RWPE1 (cell line): ENCODE measurements around the gene MARK4.

Experiments used
- CTCF ChIA-PET: fragments of 350-600 bp; sonication (Branson Sonifier 250); formaldehyde crosslinking; extraction: SDS; loops from one replicate; lab custom pipeline; 2021; lab: Yijun Ruan, JAX
- POLR2A ChIA-PET: fragments of 400-600 bp; formaldehyde crosslinking; extraction: SDS; loops from one replicate; lab custom pipeline; 2020; ENCODE audit warnings: antibody characterized with exemption; ENCODE audit not compliant: low non-redundant PET; lab: Yijun Ruan, JAX
- DNase-seq: peaks from one replicate; pipeline ENCODE4 v3.0.0; 2012; ENCODE audit warnings: low spot score
- H3K27ac ChIP-seq: fragments of 450-650 bp; 2 replicates; pipeline ENCODE4 v1.5.1; 2017
- TF ChIP-seq, protein P1 (sequence below): fragments of 450-650 bp; conservative IDR thresholded peaks from 2 replicates; pipeline ENCODE4 v1.5.1; 2017; ENCODE audit warnings: low read depth, mild to moderate bottlenecking

Gene MARK4

DNA sequence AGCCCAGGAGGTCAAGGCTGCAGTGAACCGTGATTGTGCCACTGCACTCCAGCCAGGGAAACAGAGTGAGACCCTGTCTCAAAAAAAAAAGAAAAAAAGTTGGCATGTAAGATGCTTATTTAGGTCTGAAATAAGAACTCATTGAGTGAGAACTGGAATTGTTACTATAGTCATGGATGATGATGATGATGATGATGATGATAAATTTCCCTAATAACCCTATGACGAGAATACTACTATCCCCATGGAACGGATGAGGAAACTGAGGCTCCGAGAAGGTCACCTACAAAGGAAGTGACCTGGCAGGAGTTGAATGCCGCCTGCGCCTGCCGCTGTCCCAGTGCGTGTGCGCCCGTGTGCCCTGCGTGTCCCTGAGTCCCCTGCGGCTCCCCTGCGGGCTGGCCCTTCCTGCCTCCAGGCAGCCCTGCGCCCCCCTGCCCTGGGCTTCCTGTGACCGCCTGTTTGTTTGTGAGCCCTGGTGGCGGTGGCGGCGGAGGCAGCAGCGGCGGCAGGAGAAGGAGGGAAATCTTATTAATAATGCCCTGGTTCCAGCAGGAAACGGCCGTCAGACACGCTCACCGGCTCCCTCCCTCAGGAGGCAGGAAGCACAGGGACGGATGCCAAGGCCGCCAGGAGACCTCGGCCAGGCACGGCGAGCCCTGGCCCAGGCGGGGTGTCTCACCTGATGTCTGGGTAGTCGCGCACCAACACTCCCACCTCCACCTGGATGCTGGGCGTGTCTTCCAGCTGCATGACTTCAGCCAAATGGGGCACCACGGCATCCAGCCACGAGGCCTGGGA, 35.5 kb upstream of the MARK4 start:
- H3K27ac ChIP-seq = peak overlapping the region; percentile 33
- POLR2A ChIA-PET = no interaction called here
- CTCF ChIA-PET = interaction anchor here (0.6 kb wide), 1 partner anchor 24 kb away, joined by 3 read pairs; no protein-coding TSS in a partner anchor
- TF ChIP-seq, protein P1, sequence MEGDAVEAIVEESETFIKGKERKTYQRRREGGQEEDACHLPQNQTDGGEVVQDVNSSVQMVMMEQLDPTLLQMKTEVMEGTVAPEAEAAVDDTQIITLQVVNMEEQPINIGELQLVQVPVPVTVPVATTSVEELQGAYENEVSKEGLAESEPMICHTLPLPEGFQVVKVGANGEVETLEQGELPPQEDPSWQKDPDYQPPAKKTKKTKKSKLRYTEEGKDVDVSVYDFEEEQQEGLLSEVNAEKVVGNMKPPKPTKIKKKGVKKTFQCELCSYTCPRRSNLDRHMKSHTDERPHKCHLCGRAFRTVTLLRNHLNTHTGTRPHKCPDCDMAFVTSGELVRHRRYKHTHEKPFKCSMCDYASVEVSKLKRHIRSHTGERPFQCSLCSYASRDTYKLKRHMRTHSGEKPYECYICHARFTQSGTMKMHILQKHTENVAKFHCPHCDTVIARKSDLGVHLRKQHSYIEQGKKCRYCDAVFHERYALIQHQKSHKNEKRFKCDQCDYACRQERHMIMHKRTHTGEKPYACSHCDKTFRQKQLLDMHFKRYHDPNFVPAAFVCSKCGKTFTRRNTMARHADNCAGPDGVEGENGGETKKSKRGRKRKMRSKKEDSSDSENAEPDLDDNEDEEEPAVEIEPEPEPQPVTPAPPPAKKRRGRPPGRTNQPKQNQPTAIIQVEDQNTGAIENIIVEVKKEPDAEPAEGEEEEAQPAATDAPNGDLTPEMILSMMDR = no peak
- DNase-seq = no peak

DNA sequence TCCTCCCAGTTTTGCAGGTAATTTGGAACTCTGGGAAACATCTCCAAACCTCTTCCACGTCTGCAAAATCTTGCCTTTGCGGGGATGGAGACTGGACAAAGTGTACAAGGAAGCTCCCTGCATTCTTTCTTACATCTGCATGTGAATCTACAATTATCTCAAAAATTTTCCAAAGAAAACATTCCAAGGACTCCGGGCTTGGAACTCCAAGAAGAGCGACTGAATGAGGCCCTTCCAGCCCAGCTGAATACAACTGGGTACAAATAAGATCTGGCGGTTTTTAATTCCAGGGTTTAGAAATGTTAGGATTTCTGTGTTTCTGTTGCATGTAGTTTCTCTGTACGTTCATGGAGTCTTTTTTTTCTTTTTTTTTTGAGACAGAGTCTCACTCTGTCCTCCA, 34.4 kb upstream of the MARK4 start:
- POLR2A ChIA-PET = no interaction called here
- CTCF ChIA-PET = interaction anchor here (0.8 kb wide), 1 partner anchor 16 kb away, joined by 4 read pairs; no protein-coding TSS in a partner anchor

DNA sequence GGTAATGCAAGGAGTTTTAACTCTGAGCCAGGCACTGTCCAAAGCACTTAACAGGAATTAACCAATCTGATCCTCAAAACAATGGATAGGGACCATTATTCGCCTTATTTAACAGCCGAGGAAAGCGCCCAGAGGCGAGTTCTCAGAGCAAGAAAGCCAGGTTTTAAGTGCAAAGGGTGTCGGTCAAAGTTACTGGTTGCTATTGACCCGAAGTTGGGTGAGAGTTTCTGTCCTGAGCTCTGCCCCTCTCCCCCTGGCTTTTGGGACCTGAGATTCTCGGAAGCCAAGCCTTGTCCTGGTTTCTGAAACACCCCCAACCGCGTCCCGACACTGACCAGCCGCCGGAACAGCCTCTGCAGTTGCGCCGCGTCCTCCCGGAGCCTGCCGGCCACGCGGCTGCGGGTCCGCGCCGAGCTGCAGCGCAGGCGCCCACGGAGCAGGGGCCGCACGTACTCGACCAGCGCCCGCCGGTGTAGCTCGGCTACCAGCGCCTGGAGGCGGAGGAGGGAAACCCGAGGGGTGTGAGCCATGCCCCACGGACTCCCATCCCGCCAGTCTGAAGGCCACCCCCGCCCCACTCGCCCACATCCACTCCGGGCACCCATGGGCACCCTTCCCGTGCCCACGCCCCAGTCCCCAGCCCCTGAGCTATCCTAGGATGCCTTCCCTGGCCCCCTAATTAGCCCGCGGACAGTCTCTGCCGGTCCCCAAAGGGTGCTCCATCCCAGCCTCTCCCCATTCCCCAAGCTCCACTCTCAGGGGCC, 33.7 kb upstream of the MARK4 start:
- POLR2A ChIA-PET = no interaction called here
- no peak overlapping the region for H3K27ac ChIP-seq
- DNase-seq = no peak
- CTCF ChIA-PET = interaction anchor here (0.8 kb wide), 1 partner anchor 17 kb away, joined by 4 read pairs; no protein-coding TSS in a partner anchor
- TF ChIP-seq, protein P1 = no peak

More for the DNA sequence above, 34.4 kb upstream of the MARK4 start:
- no peak overlapping the region for H3K27ac ChIP-seq
- TF ChIP-seq, protein P1 = no peak
- no peak for DNase-seq

DNA sequence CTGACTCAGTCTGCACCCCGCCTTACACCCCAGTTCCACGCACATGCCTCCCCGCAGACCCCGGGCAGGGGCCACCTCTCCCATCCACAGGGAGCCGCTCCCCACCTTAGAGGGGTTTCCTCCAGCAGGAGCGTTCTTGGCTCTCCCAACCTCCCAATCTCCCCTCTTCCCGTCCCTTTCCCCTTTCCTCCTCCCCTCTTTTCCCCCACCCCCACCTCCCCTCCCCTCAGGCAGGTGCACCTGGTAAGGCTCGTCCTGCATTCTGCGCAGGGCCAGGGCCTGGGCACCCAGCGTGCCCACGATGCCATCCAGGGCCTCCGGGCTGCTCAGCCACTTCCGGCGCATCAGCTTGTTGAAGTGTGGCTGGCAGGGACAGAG, 33.1 kb upstream of the MARK4 start:
- TF ChIP-seq, protein P1 = no peak
- DNase-seq = no peak
- H3K27ac ChIP-seq = no peak overlapping the region
- ChIA-PET POLR2A (no interaction called here), CTCF (no interaction called here)

DNA sequence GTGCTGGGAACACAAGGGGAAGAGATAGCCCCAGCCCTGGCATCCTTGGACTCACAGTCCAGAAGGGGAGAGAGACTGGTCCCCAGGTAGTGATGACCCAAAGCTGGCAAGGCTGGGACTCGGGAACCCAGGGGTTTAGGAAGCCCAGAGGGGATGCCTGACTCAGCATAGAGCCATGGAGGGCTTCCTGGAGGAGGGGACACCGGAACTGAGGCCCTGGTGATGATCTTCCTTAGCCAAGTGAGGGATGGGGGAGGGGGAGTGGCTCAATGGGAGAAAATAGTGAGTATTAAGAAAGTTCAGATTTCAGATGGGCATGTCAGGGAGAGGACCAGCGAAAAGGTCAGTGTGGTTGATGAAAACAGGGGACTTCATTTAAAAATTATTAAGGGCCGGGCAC, 32.6 kb upstream of the MARK4 start:
- no peak for DNase-seq
- TF ChIP-seq, protein P1 = no peak
- POLR2A ChIA-PET = no interaction called here
- CTCF ChIA-PET = no interaction called here
- no peak overlapping the region for H3K27ac ChIP-seq

DNA sequence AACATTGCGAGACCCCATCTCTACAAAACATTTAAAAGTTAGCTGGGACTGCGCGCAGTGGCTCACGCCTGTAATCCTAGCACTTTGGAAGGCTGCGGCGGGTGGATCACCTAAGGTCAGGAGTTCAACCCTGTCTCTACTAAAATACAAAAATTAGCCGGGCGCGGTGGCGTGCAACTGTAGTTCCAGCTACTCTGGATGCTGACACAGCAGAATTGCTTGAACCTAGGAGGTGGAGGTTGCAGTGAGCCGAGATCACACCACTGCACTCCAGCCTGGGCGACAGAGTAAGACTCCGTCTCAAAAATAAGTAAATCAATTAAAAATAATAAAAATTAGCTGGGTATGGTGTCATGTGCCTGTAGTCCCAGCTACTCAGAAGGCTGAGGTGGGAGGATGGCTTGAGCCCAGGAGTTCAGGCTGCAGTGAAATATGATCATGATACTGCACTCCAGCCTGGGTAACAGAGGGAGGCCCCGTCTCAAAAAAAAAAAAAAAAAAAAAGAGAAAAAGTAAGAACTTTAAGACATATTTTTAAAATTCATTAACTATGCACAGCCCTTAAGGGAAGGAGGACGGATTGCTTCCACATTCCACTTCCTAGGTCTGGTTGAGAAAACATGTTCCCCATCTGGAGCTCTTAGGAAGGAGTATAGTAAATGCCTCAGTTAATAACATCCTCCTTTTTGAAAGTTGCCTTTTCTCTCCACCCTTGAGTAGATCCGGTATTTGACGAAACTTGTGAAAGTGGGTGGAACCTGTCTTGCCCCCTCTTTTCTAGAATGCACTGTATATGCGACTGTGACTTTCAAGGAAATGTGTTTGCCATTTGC, 31.9 kb upstream of the MARK4 start:
- ChIA-PET CTCF (no interaction called here), POLR2A (no interaction called here)
- no peak for DNase-seq
- H3K27ac ChIP-seq = no peak overlapping the region
- TF ChIP-seq, protein P1 = no peak
